Spleen (tissue), 7 donors: ENCODE data around the gene SPECC1.

Experiments used
- POLR2A ChIP-seq, 3 donors: fragments of 450-650 bp; IDR thresholded peaks; one replicate each; pipeline ENCODE4 v1.5.1; 2017; ENCODE audit warnings: antibody characterized with exemption in 3 of 3, mild to moderate bottlenecking in 1 of 3
- POLR2AphosphoS5 ChIP-seq, 3 donors: sonication (generic); formaldehyde crosslinking; IDR thresholded peaks; one replicate each; pipeline ENCODE4 v1.5.1; 2017; ENCODE audit warnings: antibody characterized with exemption in 3 of 3
- TF ChIP-seq, protein P1 (sequence below), 11 experiments: fragments of 200-600 bp in 7 of 11; fragments of 450-650 bp in 4 of 11; sonication (generic) in 4 of 11; IDR thresholded peaks in 8 of 11; conservative IDR thresholded peaks in 3 of 11; 1 replicate in 7 of 11; 2 replicates in 4 of 11; pipeline versions ENCODE4 v1.4.0 to v1.8.0; 2016 to 2021; ENCODE audit warnings: antibody characterized with exemption in 11 of 11, inconsistent platforms in 4 of 11, mild to moderate bottlenecking in 1 of 11
- donor health status: DM: no; HTN: no; CAD: no; lungs with moderate emphysema.
- donor health status: DM: no; HTN: no; CAD: no.
- donor health status: DM: no; HTN: no; CAD: no.

DNA sequence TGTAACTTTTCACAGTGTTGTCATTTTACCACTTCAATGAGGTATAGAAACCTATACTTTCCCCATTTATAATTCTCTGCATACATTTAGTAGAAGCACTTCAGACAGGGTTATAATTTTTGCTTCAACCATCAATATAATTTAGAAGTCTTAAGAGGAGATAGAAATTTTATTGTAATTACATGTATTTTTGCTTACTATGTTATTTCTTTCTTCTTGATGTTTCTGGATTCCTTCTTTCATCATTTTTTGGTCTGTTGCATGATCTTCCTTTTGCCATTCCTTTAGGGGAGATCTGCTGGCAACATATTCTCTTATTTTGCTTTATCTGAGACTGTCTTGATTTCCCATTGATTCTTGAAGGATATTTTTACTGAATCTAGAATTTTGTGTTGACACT, 31.1 kb downstream of the SPECC1 start:
- TF ChIP-seq, protein P1, sequence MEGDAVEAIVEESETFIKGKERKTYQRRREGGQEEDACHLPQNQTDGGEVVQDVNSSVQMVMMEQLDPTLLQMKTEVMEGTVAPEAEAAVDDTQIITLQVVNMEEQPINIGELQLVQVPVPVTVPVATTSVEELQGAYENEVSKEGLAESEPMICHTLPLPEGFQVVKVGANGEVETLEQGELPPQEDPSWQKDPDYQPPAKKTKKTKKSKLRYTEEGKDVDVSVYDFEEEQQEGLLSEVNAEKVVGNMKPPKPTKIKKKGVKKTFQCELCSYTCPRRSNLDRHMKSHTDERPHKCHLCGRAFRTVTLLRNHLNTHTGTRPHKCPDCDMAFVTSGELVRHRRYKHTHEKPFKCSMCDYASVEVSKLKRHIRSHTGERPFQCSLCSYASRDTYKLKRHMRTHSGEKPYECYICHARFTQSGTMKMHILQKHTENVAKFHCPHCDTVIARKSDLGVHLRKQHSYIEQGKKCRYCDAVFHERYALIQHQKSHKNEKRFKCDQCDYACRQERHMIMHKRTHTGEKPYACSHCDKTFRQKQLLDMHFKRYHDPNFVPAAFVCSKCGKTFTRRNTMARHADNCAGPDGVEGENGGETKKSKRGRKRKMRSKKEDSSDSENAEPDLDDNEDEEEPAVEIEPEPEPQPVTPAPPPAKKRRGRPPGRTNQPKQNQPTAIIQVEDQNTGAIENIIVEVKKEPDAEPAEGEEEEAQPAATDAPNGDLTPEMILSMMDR (IDR thresholded peaks at IDR 0.05 in 8 of 11, conservative IDR thresholded peaks at IDR 0.05 in 3 of 11), result no peak
- TF ChIP-seq POLR2A (IDR thresholded peaks at IDR 0.05), result no peak
- TF ChIP-seq POLR2AphosphoS5 (IDR thresholded peaks at IDR 0.05), result no peak
